Thyroid gland (tissue), 4 donors: ENCODE data around the gene LRRIQ4. TPM values are rescaled to one million over a fixed set of nuclear protein-coding genes. Genes with fewer than 3 reads are reported as not detected.

ENCODE experiments used
- DNase-seq, 2 donors: peaks; one replicate each; pipeline ENCODE4 v3.0.0-alpha.2; 2019
- H3K27ac ChIP-seq, 3 donors: fragments of 200-600 bp; sonication (generic); 1 replicate in 2 of 3; 2 replicates in 1 of 3; pipeline ENCODE4 v1.5.1; 2016 to 2019; ENCODE audit warnings: mild to moderate bottlenecking in 1 of 3, moderate library complexity in 1 of 3
- H3K27me3 ChIP-seq: fragments of 200-600 bp; sonication (generic); one replicate; pipeline ENCODE4 v1.5.1; 2019
- H3K36me3 ChIP-seq, 2 donors: fragments of 200-600 bp; sonication (generic); one replicate each; pipeline ENCODE4 v1.5.1; 2016 to 2019
- H3K4me1 ChIP-seq, 2 donors: fragments of 200-600 bp; sonication (generic); one replicate each; pipeline ENCODE4 v1.5.1; 2017 to 2019
- H3K4me3 ChIP-seq, 3 donors: fragments of 200-600 bp; sonication (generic); replicated peaks in 1 of 3; 1 replicate in 2 of 3; 2 replicates in 1 of 3; pipeline ENCODE4 v1.5.1; 2016; ENCODE audit warnings: mild to moderate bottlenecking in 1 of 3
- H3K9me3 ChIP-seq: fragments of 200-600 bp; sonication (generic); one replicate; pipeline ENCODE4 v1.5.1; 2017
- POLR2A ChIP-seq, 2 donors: fragments of 450-650 bp; IDR thresholded peaks; one replicate each; pipeline ENCODE4 v1.6.1; 2017; ENCODE audit warnings: antibody characterized with exemption in 2 of 2, mild to moderate bottlenecking in 2 of 2, moderate library complexity in 1 of 2
- WGBS, 2 donors: methylation state at CpG; one replicate each; pipeline ENCODE4 v1.1.5; 2017; 5-methylcytosine and 5-hydroxymethylcytosine counted together
- intact Hi-C: fragments of 100-400 bp; cut with DNase I; formaldehyde crosslinking; loops from one replicate; pipeline ENCODE4 v1.15.1; 2023
- total RNA-seq, 4 donors: library from RNA; depleted of rRNA; stranded (reverse); fragments of >200 nt; gene quantifications; one replicate each; pipeline ENCODE4 v1.2.3, GENCODE V29; 2016
- TF ChIP-seq, protein P1 (sequence below), 6 experiments: fragments of 200-600 bp in 3 of 6; fragments of 450-650 bp in 3 of 6; sonication (generic) in 3 of 6; IDR thresholded peaks; one replicate each; pipeline ENCODE4 v1.5.1; 2016 to 2019; ENCODE audit warnings: antibody characterized with exemption in 6 of 6, mild to moderate bottlenecking in 2 of 6, inconsistent platforms in 1 of 6, moderate library complexity in 1 of 6

LRRIQ4 gene
- total RNA-seq, 4 donors from 2014 or later: 0.29 TPM; not detected in 3

DNA sequence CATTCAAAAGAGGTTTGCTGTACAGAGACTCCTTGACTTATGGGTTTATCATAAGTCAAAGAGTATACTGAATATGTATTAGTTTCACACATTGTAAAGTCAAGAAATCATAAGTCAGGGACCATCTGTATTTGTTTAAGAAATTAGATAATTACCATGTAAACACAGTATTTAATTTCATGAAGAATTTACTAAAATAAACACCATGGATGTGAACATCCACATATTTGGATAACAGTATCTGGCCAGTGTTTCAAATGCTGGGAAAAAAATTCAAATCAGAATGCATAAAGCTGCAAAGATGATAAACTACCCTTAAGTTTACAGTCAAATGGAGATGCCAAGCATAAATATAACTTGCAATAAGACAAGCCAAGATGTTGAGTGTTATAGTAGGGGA lies 22.5 kb upstream of the LRRIQ4 start:
- Histone ChIP-seq H3K4me3 (no peak overlapping the region), H3K9me3 (no peaks in the 10 kb centered on the region), H3K4me1 (no peaks in the 10 kb centered on the region), H3K36me3 (peaks cover 15 to 26% of the 10 kb centered on the region in 2 donors), H3K27me3 (no peaks in the 10 kb centered on the region), H3K27ac (no peak overlapping the region)
- TF ChIP-seq POLR2A (IDR thresholded peaks at IDR 0.05): no peak
- TF ChIP-seq, protein P1, sequence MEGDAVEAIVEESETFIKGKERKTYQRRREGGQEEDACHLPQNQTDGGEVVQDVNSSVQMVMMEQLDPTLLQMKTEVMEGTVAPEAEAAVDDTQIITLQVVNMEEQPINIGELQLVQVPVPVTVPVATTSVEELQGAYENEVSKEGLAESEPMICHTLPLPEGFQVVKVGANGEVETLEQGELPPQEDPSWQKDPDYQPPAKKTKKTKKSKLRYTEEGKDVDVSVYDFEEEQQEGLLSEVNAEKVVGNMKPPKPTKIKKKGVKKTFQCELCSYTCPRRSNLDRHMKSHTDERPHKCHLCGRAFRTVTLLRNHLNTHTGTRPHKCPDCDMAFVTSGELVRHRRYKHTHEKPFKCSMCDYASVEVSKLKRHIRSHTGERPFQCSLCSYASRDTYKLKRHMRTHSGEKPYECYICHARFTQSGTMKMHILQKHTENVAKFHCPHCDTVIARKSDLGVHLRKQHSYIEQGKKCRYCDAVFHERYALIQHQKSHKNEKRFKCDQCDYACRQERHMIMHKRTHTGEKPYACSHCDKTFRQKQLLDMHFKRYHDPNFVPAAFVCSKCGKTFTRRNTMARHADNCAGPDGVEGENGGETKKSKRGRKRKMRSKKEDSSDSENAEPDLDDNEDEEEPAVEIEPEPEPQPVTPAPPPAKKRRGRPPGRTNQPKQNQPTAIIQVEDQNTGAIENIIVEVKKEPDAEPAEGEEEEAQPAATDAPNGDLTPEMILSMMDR (IDR thresholded peaks at IDR 0.05): no peak
- DNase-seq: no peak
- intact Hi-C loops: no loop called here

DNA sequence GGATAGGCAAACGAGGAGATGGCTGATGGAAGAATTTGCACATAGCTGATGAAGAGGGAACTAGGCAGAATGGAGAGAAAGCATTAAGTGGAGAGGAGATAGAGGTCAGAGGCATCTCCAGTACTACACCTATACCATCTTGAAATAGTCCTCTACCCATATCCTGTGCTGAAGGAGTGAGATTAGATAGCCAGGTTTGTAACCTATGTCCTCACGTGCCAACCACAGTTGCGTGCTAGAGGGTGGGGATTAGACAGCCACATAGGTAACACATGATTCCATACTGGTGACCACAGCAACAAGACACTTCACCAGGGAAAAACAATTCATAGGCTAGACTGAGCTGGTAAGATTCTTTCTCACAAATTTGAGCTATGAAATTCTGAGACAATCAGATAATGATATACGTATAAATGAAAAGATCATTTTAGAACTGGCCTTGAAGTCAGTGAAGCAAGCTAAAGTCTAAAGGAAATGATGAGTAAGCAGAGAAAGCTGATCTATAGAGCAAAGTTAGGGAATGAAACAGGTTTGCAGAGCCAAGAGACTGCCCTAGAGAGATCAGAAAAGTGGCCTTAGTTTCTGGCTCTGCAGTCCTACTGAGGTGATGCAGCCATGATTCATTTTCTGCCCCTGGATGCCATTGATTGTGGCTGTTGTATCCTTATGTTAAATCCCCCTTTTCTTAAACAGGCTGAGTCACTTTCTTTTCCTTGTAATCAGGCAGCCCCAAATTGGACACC lies 21.8 kb upstream of the LRRIQ4 start:
- H3K27me3 ChIP-seq: no peaks in the 10 kb centered on the region
- TF ChIP-seq, protein P1 (IDR thresholded peaks at IDR 0.05): no peak
- no peak for TF ChIP-seq POLR2A (IDR thresholded peaks at IDR 0.05)
- WGBS, 2 donors: 94 to 95% methylated on average over 4 of the region's 4 CpGs
- intact Hi-C loops: no loop called here
- H3K27ac ChIP-seq: no peak overlapping the region
- peaks cover 8 to 20% of the 10 kb centered on the region in 2 donors for H3K36me3 ChIP-seq
- H3K4me1 ChIP-seq: no peaks in the 10 kb centered on the region
- DNase-seq: no peak
- no peaks in the 10 kb centered on the region for H3K9me3 ChIP-seq
- H3K4me3 ChIP-seq: no peak overlapping the region

DNA sequence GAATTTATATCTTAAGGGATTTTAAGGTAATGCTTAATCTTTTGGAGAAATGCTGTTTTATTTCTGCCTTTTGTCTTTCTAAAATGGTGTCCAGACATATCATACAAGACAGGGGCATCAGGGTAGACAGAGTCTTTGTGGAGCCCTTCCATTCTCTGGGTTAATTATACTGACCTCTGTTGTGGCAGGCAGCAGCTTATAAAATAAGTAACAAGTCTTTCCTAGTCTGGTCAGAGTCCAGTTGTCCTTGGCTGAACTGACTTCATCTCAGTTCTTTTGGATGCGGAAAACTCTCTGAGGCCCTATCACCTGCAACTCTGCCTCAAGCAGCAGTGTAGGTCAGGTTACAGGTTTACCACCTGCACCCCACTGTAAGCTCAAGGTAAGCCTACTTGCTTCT lies 20.3 kb upstream of the LRRIQ4 start:
- Histone ChIP-seq H3K27me3 (no peaks in the 10 kb centered on the region), H3K27ac (no peak overlapping the region), H3K36me3 (peaks cover 0 to 11% of the 10 kb centered on the region in 2 donors), H3K9me3 (no peaks in the 10 kb centered on the region), H3K4me1 (no peaks in the 10 kb centered on the region), H3K4me3 (no peak overlapping the region)
- intact Hi-C loops: no loop called here
- no peak for DNase-seq
- TF ChIP-seq, protein P1 (IDR thresholded peaks at IDR 0.05): no peak
- no peak for TF ChIP-seq POLR2A (IDR thresholded peaks at IDR 0.05)
- 100% methylated on average over 1 of the region's 1 CpG for WGBS, 2 donors

DNA sequence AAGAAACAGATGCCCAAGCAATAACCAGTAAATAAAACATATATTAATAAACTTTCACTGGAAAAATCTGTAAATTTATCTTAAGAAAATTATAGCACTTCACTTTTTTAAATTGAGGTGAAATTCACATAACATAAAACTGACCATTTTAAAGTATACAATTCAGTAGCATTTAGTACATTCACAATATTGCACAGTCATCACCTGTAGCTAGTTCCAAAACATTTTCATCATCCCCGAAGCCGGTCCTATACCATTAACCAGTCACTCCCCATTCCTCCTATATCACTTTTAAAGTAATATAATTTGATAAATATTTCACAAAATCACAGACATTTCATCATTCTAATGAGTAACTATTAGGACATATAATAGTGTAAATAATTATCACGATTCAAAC lies 8.0 kb upstream of the LRRIQ4 start:
- 90 to 95% methylated on average over 3 of the region's 3 CpGs for WGBS, 2 donors
- no peak for DNase-seq
- Histone ChIP-seq H3K9me3 (no peaks in the 10 kb centered on the region), H3K27me3 (no peaks in the 10 kb centered on the region), H3K27ac (no peak overlapping the region), H3K36me3 (no peaks in the 10 kb centered on the region), H3K4me3 (no peak overlapping the region), H3K4me1 (no peaks in the 10 kb centered on the region)
- intact Hi-C loops: no loop called here
- TF ChIP-seq POLR2A (IDR thresholded peaks at IDR 0.05): no peak
- TF ChIP-seq, protein P1 (IDR thresholded peaks at IDR 0.05): no peak

DNA sequence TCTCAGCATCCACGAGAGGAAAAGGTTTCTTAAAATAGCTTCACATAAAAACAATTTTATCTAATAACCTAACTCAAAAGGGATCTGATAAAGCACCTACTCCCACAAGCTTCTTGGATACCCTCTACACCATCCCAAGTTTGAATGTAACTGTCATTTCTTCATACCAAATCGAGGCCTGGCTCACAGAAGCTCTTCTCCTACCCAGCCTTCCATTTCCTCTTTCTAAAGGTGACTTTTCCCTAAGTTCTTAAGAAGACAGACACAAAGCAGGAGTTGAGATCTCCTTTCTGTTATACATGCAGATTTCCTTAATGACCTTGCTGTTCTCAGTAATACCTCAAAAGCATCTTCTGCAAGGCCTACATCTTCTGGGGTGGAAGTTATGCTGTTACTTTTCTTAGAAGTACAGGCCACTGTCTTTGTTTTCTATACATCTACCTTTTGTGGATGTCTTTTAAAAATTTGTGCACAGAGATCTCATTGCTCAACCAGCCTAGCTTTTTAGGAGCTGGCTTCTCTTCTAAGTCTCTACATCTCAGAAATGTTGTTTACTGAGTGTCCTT lies 3.4 kb upstream of the LRRIQ4 start:
- intact Hi-C loops: no loop called here
- Histone ChIP-seq H3K4me1 (peaks cover 5 to 6% of the 10 kb centered on the region in 2 donors), H3K9me3 (no peaks in the 10 kb centered on the region), H3K27ac (no peak overlapping the region), H3K36me3 (no peaks in the 10 kb centered on the region), H3K27me3 (no peaks in the 10 kb centered on the region), H3K4me3 (no peak overlapping the region)
- 44 to 52% methylated on average over 2 of the region's 2 CpGs for WGBS, 2 donors
- no peak for DNase-seq
- TF ChIP-seq, protein P1 (IDR thresholded peaks at IDR 0.05): no peak
- no peak for TF ChIP-seq POLR2A (IDR thresholded peaks at IDR 0.05)
